Measurements from ENCODE around the gene CTSV.
"Not testable (repeated sequence)": the region's sequence is repeated elsewhere in the genome, so short reads cannot be mapped to it uniquely, and the experiment has no call there.

CTSV gene

DNA sequence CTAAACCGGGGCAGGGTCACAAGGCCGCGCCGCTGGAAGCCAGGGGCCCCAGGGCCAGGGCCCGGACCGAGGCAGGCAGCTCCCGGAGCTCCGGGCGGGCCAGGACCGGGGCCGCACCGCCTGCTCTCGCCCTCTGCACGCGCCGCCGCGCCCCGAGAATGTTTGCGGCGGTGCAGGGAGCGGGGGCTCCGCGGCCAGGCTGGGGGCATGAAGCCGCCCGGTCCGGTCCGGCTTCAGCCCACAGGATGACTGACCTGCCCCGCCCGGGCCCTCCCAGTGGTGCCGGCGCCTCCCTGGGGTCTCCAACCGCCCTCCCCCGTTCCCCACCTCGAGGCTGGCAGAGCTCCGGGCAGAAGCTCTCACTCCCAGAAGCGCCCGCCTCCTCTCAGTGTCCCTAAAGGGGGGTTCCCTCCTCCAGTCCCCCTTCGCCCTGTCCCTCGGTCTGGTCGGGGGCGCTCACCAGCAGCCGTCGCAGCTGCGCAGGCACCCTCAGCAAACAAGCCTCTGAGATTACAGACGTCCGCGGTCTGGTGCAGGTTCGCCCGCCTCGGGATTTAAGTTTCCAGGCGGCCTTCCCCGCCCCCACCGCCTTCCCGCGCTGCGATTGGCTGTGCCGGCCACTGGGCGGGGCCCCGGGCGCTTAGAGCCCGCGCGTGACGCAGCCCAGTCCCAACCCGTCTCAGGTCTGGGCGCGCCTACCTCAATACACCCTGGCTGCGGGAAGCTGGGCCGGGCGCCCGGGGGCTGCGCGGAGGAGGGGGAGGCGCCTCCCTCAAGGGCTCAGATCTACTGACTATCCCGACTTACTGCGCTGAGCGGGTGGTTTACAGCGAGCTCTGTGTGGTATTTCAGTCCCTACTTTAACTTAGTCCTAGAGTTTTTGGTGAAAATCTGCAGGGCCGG lies at the start of gene CTSV:
CTSV (minus strand) TSS at position 532 of the 903 bp plus-strand sequence. CDS start 1,099 bp downstream, outside the sequence.
- peak within 1 kb of the TSS; percentile 63 for H3K4me3 ChIP-seq (ENCODE audit: low read depth, low read length)
- ChIA-PET CTCF (interaction anchor here (1.2 to 1.5 kb wide), 2 partner anchors 182 to 183 kb away, joined by 3 read pairs; no protein-coding TSS in a partner anchor), POLR2A (no interaction called here)
- no peak for DNase-seq (ENCODE audit: low read depth, low spot score)
- TF ChIP-seq, protein P1, sequence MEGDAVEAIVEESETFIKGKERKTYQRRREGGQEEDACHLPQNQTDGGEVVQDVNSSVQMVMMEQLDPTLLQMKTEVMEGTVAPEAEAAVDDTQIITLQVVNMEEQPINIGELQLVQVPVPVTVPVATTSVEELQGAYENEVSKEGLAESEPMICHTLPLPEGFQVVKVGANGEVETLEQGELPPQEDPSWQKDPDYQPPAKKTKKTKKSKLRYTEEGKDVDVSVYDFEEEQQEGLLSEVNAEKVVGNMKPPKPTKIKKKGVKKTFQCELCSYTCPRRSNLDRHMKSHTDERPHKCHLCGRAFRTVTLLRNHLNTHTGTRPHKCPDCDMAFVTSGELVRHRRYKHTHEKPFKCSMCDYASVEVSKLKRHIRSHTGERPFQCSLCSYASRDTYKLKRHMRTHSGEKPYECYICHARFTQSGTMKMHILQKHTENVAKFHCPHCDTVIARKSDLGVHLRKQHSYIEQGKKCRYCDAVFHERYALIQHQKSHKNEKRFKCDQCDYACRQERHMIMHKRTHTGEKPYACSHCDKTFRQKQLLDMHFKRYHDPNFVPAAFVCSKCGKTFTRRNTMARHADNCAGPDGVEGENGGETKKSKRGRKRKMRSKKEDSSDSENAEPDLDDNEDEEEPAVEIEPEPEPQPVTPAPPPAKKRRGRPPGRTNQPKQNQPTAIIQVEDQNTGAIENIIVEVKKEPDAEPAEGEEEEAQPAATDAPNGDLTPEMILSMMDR (IDR thresholded peaks at IDR 0.05; ENCODE audit: insufficient read depth, low read length, missing control alignments): no peak

DNA sequence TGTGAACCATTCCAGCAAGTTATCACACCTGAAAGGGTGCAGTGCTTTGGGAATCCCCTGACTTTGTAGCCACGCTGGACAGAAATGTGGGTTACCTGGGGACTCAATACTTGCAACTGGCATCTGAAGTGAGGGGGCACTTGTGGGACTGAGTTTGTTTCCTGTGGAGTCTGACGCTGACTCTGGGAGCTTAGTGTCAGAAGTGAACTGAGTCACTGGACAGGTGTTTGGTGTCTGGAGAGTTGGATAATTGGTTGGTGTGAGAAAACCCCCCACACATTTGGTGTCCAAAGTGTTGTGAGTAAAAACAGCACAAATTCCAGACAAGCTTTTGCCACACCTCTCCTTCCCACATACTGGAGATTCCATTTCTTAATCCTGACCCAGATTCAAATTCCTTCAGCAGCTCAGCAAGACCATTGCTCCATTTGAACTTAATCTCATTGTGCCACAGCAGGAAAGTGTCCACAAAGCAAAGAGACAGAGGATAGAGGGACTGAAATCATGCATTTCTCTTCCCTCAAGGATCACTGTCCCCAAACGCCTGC lies 48.8 kb upstream of the CTSV start:
- CTCF ChIA-PET; DNase-seq (ENCODE audit: low read depth, low spot score); POLR2A ChIA-PET; H3K4me3 ChIP-seq (ENCODE audit: low read depth, low read length): not testable (repeated sequence)

DNA sequence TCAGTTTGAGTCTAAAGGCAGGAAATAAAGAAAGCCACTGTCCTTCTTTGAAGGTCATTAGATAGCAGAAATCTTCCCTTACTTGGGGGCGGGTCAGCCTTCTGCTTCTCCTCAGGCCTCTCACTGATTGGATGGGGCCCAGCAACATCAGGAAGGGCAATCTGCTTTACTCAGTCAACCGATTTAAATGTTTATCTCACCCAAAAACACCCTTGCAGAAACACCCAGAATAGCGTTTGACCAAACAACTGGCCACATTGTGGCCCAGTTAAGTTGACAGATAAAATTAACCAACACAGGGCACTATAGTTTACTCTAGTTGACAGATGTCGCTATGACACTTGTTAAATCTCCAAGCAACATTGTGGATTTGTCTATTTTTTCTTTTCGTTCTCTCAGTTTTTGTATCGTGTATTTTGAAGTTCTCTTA lies 45.6 kb upstream of the CTSV start:
- H3K4me3 ChIP-seq (ENCODE audit: low read depth, low read length); CTCF ChIA-PET; DNase-seq (ENCODE audit: low read depth, low spot score); POLR2A ChIA-PET: not testable (repeated sequence)

GRCh38 chr9:97078362-97078761 lies 39.4 kb upstream of the CTSV start:
- no peak overlapping the region for H3K4me3 ChIP-seq (ENCODE audit: low read depth, low read length)
- ChIA-PET CTCF (no interaction called here), POLR2A (no interaction called here)
- no peak for DNase-seq (ENCODE audit: low read depth, low spot score)
- TF ChIP-seq, protein P1 (IDR thresholded peaks at IDR 0.05; ENCODE audit: insufficient read depth, low read length, missing control alignments): no peak

GRCh38 chr9:97077452-97078295 lies 38.7 kb upstream of the CTSV start:
- POLR2A ChIA-PET: no interaction called here
- TF ChIP-seq, protein P1 (IDR thresholded peaks at IDR 0.05; ENCODE audit: insufficient read depth, low read length, missing control alignments): no peak
- DNase-seq (ENCODE audit: low read depth, low spot score): no peak
- CTCF ChIA-PET: no interaction called here
- H3K4me3 ChIP-seq (ENCODE audit: low read depth, low read length): no peak overlapping the region

DNA sequence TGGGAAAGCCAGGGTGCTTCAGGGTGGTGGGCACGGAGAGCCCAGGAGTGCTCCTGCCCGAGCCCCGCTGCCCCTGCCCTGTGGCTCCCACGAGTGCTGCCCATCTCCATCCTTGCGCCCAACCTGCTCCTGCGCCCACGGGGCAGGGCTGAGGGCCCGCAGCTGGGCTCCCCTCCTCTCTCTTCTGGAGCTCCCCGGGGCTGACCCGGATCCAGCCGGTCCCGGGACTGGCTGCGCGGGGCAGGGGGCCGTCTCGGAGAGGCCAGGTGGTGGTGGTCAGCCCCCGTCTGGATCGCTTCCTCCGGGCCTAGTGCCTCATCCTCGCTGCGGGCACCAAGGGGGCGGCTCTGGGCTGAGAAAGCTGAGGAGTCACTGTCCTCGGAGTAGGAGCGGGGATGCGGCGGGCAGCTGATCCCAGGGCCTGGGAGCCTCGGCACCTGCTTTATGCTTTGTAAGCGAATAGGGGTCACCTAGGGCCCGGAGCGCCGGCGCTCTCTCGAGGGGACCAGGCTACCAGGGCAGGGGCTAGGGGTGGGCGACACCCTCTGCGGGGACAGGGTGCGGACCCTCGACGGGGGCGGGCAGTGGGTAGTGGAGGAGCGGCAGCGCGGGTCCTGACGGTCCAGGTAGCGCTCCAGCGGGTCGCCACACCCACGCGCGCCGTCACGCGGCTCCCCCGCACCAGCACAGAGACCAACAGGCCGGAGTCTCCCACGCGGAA lies 37.9 kb upstream of the CTSV start:
- POLR2A ChIA-PET; CTCF ChIA-PET; DNase-seq (ENCODE audit: low read depth, low spot score); H3K4me3 ChIP-seq (ENCODE audit: low read depth, low read length): not testable (repeated sequence)

DNA sequence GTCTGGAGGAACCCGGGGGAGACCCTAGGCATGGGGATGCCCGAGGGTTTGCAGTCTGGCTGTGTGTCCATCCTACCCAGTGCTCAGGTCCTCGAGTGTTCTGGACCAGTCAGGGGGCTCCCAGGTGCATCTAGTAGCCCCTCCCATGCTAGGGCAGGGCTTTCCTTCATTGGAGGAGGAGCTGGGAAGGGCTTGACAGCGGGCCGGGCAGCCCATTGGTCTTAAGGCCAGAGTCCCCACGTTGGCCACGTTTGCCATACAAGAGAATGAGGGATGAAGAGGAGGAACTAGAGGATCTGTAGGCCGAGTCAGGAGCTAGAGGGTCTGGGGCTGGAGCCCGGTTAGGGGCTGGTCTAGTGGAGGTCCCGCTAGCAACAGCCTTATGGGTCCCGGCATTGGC lies 37.3 kb upstream of the CTSV start:
- POLR2A ChIA-PET: no interaction called here
- DNase-seq (ENCODE audit: low read depth, low spot score): no peak
- TF ChIP-seq, protein P1 (IDR thresholded peaks at IDR 0.05; ENCODE audit: insufficient read depth, low read length, missing control alignments): no peak
- CTCF ChIA-PET: no interaction called here
- no peak overlapping the region for H3K4me3 ChIP-seq (ENCODE audit: low read depth, low read length)
